GM18519 (cell line): ENCODE data around the gene ANKS3.

Experiments used
- ATAC-seq: cut with Tn5 transposase; IDR thresholded peaks from one replicate; pipeline ENCODE4 v1.9.1; 2021; ENCODE audit warnings: mild to moderate bottlenecking, moderate library complexity; ENCODE audit not compliant: unreplicated experiment, low FRiP score

The ANKS3 gene

DNA sequence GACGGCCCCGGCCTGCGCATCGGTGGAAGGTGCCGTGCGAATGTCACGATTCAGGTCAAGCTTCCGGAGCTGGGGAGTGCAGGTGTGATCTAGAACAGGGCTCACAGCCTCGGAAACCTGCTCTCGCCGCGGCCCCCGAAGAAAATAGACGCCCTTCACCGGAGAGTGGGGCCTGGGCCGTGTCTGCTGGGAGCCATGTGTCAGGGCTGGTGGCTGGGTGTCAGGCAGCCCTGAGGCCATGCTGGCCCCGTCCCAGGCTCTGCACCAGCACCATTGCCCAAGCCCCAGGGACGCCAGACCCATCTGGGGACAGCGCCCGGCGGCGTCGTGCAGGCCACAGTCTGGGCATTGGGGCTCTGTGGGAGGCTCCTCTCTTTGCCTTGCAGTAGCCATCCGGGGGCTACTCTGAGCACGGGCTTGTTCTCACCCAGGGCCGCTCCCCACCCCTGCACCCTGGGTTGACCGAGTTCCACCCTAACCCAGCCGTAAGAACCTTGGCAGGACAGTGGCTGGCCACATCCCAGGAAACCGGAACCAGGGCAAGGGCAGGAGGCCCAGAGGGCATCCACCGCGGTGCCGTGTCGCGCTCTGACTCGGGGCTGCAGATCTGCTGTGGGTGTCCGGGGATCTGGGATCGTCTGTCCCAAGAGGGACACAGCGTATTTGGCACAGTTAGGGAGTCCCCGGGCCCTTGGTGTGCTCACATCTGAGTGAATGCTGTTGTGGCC, 46.0 kb downstream of the ANKS3 start:
- no peak for ATAC-seq

DNA sequence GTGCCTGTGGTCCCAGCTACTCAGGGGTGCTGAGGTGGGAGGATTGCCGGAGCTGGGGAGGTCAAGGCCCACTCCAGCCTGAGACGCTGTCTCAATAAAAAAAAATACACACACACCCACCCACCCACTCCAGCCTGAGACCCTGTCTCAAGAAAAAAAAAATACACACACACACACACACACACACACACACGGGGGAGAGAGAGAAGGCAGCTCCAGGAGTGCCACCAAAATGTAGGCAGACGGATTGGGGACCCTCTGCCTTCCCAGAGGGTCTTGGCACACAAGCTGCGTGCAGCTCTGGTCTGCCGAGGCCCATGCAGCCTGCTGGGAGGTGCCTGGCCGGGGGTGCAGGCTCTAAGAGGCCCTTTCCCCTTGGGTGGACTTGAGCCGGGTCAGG, 46.7 kb downstream of the ANKS3 start:
- no peak for ATAC-seq

DNA sequence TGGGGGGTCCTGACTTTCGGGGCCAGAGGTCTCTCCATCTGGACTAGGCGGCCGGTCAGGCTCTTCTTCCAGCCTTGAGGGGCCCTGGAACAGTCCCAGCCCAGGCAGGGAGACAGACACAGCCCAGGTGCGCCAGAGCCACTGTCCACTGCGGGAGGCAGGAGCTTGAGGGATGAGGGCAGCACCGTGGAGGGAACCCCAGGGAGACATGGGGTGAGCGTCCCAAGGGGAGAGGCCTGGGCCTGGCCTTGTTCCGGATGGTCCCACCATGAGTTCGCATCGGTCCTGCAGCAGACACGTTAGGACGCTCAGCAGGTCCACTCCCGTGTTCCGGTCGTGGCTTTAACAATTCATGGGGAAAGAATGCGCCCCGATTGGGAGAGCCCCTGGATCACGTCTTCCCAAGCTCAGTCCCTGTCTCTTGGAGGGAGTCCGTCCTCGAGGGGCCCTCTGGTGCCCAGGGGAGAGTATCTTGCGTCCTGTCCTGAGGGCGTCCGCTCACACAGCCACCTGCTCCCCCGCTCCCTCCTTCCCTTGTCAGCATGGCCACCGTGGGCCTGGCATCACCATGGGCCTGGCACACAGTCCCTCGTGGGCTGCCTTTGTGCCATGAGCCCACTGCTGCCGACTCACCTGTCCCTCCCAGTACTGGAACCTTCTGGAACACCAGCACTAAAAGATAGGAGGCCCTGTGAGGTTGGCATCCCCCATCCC, 47.4 kb downstream of the ANKS3 start:
- no peak for ATAC-seq

DNA sequence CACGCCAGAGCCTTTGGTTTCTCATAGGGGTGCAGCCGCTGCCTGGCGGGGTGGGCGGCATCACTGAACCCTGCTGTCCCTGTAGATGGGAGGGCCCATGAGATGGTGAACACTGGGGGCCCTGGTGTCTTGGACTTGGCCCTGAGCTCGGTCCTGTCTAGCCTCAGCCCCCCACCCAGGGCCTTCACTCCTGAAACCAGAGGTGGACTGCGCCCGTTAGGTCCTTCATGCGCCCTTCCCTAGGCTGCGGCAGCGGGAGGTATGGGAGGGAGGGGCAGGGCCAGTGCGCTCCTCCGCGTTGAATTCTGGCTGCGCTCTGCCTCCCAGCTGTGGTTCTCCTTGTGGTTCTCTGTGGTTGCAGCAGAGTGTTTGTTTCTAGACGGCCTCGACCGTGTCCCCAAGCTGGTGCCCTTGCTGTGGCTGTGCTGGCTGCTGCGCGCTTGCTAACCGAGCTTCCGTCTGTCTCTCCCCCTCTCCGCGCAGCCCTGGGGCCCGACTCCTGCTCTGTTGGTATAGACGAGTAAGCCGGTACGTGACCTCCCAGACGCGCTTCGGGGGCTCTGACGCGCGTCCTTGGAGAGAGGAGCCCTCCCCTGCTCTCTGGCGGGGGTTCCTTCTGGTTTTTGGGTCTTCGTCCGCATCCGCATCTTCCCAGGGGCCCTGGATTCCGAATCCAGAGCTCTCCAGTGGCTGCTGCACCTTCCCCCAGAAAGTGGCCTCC, 48.1 kb downstream of the ANKS3 start:
- ATAC-seq, result no peak

DNA sequence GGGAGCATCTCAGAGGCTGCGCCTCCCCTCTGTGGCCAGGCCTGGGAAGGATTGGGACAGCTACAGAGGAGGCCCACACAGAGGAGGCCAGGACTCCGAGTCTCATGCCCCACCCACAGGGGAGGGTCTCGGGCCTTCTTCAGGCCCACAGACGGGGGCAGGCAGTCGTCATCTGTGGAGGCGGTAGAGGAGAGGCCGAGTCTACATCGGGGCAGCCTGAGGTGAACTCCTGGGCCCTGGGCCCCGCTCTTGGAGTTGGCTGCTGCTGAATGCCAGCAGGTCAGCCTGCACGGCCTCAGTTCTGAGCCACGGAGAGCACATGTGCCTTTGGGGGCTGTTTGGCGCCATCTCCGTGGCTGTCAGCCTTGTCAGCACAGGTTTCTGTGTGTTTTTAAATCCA, 48.8 kb downstream of the ANKS3 start:
- ATAC-seq, result no peak

DNA sequence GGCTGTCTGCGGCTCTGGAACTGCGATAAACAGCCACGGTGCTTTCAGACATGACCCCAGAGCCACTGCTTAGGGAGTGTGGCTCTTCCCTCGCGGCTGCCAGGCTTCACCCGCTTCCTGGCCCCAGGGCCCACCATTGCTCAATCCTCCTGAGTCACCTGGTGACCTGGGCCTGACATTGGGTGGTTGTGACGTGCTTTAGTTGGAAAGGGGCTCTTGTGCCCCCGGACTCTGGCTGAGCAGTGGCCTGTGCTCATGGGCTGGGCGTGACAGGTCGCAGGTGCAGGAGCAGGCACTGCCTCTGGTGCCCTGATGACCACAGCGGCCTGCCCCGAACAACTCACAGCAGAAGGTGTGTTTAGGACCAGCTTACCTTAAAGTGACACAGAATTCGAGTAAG, 49.3 kb downstream of the ANKS3 start:
- ATAC-seq, result no peak

DNA sequence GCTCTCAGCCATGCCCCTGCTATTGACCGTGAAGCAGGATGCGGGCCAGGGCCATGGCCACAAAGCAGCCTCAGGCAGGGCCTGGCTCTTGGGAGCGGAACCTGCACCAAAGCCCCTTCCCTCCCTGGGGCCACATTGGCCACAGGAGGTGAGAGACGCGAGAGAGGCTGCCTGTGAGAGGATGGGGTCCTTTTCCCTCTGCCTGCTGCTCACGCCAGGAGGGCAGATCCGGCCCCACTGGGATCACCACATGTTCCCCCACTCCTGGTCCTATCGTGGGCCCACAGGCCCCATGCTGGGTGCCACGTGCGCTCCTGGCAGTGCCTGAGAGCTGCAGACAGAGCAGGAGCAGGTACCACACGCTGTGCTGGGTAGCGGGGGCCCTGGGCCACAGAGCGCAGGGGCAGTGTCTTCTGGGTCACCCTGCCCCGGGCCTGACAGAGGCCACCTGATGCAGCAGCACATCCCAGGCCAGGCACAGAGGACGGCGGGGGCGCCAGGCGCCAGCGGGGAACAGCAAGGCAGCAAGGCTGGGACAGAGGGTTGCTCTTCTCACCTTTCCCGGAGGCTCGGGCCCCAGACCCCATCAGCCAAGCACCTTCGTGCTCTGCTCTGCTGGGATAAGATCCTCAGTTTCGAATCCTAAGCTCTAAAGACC, 49.9 kb downstream of the ANKS3 start:
- ATAC-seq, result no peak

DNA sequence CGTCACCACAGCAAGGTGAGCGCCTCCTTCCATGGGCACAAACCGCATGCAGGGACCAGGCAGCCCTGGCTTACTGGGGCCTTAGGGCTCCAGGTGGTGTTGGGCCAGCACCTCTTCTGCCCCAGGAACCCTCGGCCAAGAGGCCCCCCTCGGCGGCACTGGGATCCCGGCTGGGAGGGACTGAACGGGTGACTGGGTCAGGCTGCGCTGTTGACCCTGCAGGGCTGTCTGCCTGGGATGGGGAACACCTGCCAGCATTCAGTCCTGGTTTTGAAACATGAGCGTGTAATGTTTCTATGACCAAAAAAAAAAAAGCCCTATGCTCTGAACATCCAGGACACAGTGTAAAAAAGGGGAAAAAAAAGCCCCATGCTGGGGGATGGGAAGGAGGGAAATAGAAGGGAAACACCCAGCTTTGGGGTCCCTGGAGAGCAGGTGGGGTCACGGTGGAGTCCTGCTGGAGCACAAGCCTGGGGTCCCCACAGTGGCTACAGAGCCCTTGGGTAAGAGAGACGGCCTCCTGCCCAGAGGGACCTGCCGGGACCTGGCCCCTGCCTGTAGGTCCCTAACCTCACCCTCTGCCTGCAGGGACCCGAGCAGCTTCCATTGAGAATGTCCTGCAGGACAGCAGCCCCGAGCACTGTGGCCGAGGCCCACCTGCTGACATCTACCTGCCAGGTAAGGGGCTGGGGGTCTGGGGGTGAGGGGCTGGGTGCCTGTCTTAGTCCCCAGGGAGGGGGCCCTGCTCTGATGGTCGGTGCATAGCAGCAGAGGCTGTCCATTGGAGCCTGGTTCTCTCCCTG, 50.6 kb downstream of the ANKS3 start:
- ATAC-seq, result no peak

DNA sequence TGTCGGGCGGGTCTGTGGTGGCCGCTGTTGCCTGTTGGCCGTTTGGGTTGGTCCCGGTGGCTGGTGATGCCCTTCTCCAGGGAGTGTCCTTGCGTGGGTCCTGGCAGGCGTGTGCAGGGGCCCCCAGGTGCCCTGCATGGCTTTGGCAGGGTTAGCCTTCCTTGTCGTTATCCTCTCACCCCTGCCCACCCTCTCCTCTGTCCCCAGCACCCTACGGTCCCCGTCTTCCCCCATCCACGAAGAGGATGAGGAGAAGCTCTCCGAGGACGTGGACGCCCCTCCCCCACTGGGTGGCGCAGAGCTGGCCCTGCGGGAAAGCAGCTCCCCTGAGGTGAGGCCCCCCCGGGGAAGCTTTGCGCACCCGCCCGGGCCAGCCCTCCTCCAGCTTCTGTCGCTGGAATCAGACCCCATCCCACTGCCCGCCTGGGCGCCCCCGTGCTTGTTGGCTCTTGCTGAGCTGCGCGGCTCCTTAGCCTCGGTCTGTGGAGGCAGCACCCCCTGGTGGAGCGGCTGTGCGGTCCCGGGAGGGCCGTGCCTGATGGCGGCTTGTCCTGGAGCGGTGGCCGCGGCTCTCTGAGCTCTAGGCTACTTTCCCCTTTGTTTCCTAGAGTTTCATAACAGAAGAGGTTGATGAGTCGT, 51.3 kb downstream of the ANKS3 start:
- ATAC-seq, result no peak

DNA sequence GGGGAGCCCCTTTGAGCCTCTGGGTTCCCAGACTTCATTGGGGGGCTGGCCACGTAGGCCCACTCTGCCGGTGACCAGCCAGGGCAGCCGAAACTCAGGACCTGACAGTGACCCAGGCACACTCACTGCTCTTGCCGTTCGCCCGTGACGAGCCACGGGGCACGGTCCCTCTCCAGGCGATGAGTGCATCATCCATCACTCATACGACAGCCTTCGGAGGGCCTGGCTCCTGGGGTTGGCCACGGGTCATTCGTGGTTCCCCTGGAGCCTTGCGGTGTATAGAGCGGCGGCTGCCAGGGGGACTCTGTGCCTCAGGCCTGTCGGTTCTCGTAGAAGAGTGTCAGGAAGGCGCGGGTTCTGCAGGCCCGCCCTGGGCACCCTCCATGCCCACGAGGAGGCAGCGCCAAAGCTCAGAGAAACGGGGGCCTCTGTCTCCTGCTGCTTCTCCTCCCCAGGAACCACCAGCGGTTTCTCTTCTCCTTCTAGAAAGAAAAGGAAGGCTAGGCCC, 51.9 kb downstream of the ANKS3 start:
- no peak for ATAC-seq

DNA sequence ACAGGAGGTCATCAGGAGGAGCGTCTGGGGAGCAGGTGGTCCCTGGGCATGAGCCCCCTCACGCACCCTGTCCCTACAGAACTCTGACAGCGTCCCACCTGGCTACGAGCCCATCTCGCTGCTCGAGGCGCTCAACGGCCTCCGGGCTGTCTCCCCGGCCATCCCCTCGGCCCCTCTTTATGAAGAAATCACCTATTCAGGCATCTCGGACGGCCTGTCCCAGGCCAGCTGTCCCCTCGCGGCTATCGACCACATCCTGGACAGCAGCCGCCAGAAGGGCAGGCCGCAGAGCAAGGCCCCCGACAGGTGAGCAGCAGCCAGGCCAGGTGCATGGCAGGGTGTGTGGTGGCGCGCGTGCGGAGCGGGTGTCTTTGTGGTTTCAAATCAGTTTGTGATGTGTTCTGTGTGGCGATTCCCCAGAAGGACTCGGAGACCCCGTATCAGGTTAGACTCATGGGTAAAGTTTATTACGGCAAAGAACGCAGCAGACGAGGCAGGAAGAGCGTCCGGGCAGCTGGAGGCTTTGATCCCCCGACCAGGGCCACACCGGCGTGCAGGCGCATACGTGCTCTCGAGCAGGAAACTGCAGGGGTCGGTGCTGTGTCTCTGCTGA, 52.5 kb downstream of the ANKS3 start:
- no peak for ATAC-seq

DNA sequence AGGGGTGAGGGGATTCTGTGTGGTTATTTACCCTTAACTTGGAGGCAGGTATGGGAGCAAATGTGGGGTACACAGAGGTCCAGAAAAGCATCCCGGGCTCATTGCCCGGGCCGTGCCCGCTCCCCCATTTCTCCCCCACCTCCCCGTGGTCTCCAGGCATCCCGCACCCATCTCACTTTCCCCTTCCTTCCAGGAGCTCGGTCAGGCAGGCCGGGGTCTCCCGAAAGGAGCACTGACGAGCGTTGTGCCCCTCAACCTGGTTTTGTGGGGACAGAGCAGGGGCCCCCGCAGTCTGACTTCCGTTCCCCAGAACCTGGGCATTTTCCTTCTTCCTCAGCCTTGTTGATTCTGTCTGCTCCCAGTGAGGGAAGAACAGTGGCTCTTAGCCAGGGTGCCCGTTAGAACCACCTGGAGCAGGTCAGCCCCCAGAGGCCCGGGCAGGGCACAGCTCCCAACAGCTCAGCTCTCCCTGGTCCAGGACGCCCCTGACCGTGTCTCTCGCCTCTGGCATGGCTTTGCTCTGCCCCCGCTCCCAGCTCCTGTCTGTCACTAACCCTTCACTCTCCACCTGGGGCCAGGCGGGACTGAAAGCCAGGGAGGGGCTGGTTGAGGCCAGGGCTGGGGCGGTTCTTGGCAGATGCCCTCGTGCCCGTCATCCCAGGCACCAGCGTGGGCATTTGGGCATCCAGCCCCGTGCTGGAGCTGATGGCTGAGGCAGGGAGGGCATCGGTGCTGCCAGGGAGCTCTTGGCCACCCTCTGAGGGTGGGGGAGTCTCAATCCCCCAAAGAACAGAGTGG, 53.2 kb downstream of the ANKS3 start:
- ATAC-seq, result no peak

DNA sequence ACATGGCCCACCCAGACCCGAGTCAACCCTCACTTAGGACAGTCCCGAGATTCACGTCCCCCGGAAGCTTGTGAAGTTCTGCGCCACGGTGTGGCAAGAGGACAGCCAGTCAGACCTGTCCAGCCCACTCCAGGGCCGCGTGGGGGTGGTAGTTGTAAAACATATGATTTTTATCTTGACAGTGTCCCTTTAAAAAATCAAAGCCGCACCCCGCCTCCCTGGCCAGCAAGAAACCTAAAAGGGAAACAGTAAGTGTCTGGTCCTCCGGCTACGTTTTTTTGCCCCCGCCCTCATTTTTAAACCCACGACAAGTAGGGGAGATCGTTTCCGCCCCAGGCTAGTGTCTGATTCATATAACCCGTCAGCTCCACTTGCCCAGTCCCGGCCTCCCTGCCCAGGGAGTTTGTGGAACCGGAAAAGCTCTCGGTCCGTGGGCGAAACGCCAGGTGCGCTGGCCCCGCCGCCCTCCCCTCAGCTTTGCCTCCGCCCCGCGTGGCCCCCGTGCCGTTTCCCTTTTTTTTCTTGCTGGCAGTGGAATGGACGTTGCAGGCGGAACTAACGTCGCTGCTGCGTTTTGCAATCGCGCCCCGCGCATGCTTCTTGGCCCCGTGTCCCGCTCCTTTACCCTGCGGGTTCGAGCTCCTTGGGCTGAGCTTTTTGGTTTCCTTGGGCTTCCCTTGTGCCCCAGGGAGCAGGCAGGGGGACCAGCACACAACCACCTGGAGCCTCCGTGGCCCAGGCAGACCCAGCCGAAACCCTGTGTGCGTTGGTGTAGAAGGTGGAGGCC, 54.0 kb downstream of the ANKS3 start:
- ATAC-seq, result no peak

DNA sequence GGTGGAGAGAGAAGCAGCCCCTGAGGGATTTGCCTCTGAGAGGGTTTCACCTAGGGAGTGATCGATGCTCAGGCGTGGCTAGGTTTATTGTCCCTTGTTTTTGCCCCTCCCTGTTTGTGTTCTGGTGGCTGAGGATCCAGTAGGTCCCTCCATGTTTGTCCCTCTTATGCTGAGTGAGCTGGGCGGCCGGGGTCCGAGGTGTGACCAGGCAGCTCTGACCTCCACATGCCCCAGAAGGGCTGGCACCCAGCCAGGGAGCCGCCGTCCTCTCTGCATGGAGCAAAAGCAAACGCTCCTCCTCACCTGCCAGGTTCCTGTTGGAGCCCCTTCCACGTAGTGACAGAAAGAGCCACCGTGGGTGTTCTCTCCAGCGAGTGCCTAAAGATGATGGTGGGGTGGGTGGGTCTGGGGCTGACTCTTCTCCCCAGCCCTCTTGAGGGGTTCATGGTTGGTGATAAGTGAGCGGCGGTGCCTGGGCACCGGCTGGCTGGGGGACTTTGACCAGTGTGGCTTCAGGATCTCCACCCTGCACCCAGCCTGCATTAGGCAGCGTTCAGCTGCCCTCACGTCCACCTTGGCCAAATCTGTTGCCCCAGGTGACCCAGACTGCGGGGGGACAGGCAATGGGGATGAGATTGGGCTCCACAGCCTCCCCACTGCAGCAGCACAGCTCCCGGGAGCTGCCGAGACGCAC, 54.8 kb downstream of the ANKS3 start:
- no peak for ATAC-seq

DNA sequence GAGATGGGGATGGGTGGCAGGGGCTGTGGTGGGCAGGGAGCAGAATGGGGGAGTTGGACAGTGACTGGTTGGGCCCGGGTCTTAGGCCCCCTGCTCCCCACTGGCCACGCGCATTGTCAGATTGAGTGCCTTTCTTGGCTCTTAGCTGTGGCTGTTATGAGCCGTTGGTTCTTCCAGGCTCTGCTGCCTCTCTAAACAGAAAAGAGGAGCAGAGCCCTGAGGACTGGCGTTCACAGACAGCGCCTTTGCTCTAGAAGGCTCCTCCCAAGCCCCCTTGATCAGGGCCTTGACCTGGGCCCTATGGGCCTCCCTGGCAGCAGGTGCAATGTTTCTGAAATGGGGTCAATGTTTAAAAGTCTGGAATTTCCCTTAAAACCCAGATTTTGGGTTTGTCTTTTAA, 55.5 kb downstream of the ANKS3 start:
- no peak for ATAC-seq

DNA sequence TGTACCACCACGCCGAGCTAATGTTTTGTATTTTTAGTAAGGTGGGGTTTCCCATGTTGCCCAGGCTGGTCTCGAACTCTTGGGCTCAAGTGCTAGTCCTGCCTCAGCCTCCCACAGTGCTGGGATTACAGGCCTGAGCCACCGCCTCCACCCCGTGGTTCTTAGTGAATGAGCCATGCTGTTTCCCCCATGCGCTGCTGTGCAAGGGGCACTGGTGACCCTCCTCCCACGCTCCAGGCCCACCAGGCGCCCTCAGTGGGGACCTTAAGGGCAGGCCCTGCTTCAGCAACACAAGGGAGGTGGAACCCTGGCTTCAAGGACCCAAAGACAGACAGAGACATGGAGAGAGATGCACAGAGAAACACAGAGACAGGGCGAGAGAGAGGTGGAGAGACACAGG, 56.1 kb downstream of the ANKS3 start:
- ATAC-seq, result no peak

DNA sequence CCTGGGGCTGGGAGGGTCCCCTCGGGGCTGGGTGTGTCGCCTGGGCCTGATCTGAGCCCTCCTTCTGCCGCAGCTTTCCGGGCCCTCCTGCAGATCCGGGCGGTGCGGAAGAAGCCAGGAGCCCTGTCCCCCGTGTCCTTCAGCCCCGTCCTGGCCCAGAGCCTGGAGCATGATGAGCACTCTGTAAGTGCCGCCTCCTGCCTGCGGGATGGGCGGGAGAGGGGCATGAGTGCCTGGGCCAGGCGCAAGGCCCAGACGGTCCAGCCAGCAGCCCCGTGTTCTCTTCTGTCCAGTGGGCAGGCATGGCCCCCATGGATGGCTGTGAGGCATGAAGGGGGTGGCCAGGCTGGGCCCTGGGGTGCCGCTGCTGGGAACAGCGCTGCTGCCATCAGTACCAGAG, 56.7 kb downstream of the ANKS3 start:
- ATAC-seq, result no peak
